Subcutaneous adipose tissue (tissue), 4 donors: ENCODE measurements around the gene MACF1. TPM values are rescaled to one million over a fixed set of nuclear protein-coding genes. Genes with fewer than 3 reads are reported as not detected.

ENCODE experiments used
- CTCF ChIP-seq: fragments of 450-650 bp; IDR thresholded peaks from one replicate; pipeline ENCODE4 v1.5.1; 2016; ENCODE audit warnings: low read depth, mild to moderate bottlenecking, control low read depth, antibody characterized with exemption, moderate library complexity
- total RNA-seq, 4 donors: library from RNA; depleted of rRNA; stranded (reverse); fragments of >200 nt; gene quantifications; one replicate each; pipeline ENCODE4 v1.1.0, GENCODE V29; 2016

The MACF1 gene
- total RNA-seq, 4 donors from 2014 or later, result 297 to 398 (median 352) TPM

DNA sequence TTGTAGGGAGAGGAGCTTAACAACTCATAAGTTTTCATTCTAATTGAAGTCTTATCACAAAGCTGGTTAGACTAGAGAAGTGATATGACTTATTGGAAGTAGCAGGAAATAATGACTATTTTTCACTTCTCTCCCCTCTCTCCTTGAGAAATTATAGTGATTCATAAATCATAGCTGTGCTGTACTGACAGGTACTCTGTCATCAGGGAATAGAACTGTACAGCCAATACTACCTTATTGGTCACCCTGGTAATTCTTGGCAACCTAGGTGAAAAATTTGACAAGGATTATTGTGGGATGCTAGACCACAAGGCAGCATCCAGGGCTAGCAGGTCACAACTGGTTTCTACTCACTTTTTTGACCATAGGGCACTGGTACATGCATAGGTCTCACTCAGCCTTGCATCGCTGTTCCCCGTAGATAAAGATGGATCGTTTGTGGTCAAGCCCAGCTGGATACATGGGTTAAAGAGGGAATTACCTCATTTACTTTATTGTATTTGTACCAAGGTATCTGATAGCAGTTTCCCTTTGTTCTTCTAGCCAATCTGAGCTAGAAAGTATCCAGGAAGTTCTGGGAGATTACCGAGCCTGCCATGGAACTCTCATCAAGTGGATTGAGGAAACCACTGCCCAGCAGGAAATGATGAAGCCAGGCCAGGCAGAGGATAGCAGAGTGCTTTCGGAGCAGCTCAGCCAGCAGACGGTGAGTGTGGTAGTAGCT is 113.6 kb downstream of the MACF1 start:
- no peak for TF ChIP-seq CTCF

DNA sequence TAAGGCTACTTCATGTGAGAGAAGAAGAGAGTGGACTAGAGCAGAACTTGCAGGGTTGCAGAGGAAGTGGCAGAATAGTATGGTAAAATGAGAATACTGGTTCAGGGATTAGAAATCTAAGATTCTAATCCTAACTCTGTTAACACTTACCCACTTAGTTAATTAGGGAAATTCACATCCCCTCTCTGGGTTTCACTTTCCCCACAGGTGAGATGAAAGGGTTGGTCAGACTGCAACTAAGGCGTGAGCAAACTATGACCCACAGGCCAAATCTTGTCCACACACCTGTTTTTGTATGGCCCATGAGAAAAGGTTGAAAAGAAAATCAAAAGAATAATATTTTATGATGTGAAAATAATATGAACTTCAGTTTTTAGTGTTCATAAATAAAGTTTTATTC is 117.5 kb downstream of the MACF1 start:
- no peak for TF ChIP-seq CTCF

DNA sequence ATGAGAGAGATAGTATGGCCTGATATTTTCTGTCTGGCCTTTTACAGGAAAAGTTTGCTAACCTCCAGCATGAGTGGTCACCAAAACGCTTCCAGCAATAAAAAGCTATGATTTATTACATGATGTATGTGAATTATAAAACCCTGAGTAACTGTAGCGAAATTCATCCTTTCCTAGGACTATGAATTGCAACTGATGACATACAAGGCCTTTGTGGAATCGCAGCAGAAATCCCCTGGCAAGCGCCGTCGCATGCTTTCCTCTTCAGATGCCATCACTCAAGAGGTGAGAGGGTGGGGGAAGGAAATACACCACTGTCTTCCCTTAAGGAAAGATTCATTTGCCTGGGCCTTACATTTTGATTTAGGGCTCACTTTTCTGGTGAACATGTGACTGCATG is 117.9 kb downstream of the MACF1 start:
- TF ChIP-seq CTCF, result no peak

DNA sequence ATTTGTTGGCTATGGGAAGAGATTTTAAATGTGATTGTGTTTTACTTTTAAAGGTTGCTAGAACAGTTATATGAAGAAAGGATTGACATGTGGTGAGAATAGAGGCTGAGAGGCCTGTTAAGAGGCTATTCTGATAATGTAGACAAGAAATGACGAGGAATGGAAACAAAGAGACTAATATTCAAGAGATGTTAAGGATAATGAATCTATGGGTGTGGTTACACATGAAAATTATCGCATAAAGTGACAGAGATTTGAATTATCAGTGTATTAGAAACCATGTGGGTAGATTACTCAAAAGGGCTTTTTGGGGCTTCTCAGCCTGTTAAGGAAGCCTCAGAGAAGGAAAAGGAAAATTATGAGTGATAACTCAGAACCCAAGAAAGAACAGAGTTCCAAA is 120.4 kb downstream of the MACF1 start:
- TF ChIP-seq CTCF, result no peak

- no peak for TF ChIP-seq CTCF
Measured at GRCh38 chr1:39326836-39327235, 122.3 kb downstream of the MACF1 start.

GRCh38 chr1:39328095-39328494 is 123.6 kb downstream of the MACF1 start:
- TF ChIP-seq CTCF, result no peak

- no peak for TF ChIP-seq CTCF
Measured at GRCh38 chr1:39328586-39329121, 124.2 kb downstream of the MACF1 start.
